GM18511 (cell line): ENCODE data around the gene XXYLT1.
"Not testable (repeated sequence)": the region's sequence is repeated elsewhere in the genome, so short reads cannot be mapped to it uniquely, and the experiment has no call there.

Source experiments
- ATAC-seq: cut with Tn5 transposase; IDR thresholded peaks from one replicate; pipeline ENCODE4 v1.9.1; 2021; ENCODE audit warnings: mild to moderate bottlenecking, moderate library complexity; ENCODE audit not compliant: unreplicated experiment

The XXYLT1 gene

GRCh38 chr3:195037586-195037985 is 233.4 kb downstream of the XXYLT1 start:
- ATAC-seq: not testable (repeated sequence)

- no peak for ATAC-seq
These were observed 234.0 kb downstream of the XXYLT1 start for GRCh38 chr3:195036974-195037373.

GRCh38 chr3:195036574-195036973 is 234.4 kb downstream of the XXYLT1 start:
- no peak for ATAC-seq

- no peak for ATAC-seq
These were observed 234.8 kb downstream of the XXYLT1 start for GRCh38 chr3:195036203-195036505.

GRCh38 chr3:195035345-195036202 is 235.4 kb downstream of the XXYLT1 start:
- ATAC-seq: no peak

- ATAC-seq: no peak
These were observed 236.4 kb downstream of the XXYLT1 start for GRCh38 chr3:195034541-195034940.

GRCh38 chr3:195034101-195034500 is 236.9 kb downstream of the XXYLT1 start:
- no peak for ATAC-seq

GRCh38 chr3:195033531-195034091 is 237.3 kb downstream of the XXYLT1 start:
- ATAC-seq: no peak

GRCh38 chr3:195032955-195033354 is 238.0 kb downstream of the XXYLT1 start:
- no peak for ATAC-seq

- ATAC-seq: no peak
These were observed 238.7 kb downstream of the XXYLT1 start for GRCh38 chr3:195032106-195032759.

- no peak for ATAC-seq
These were observed 239.4 kb downstream of the XXYLT1 start for GRCh38 chr3:195031574-195032003.

GRCh38 chr3:195030791-195031321 is 240.1 kb downstream of the XXYLT1 start:
- ATAC-seq: no peak

- ATAC-seq: no peak
These were observed 241.9 kb downstream of the XXYLT1 start for GRCh38 chr3:195028877-195029606.

- no peak for ATAC-seq
These were observed 245.1 kb downstream of the XXYLT1 start for GRCh38 chr3:195025884-195026200.

- no peak for ATAC-seq
These were observed 245.7 kb downstream of the XXYLT1 start for GRCh38 chr3:195025056-195025883.

- ATAC-seq: no peak
These were observed 247.0 kb downstream of the XXYLT1 start for GRCh38 chr3:195023989-195024388.

- no peak for ATAC-seq
These were observed 247.4 kb downstream of the XXYLT1 start for GRCh38 chr3:195023576-195023975.

GRCh38 chr3:195021692-195022091 is 249.3 kb downstream of the XXYLT1 start:
- no peak for ATAC-seq

GRCh38 chr3:195020921-195021320 is 250.0 kb downstream of the XXYLT1 start:
- no peak for ATAC-seq

- ATAC-seq: no peak
These were observed 250.8 kb downstream of the XXYLT1 start for GRCh38 chr3:195020185-195020584.
